GM23338 (cell line): ENCODE measurements around the gene RAB43. TPM values are rescaled to one million over a fixed set of nuclear protein-coding genes. Genes with fewer than 3 reads are reported as not detected.
A peak's percentile ranks its signal among the peaks of the same experiment; 100 is the strongest.

ENCODE experiments used
- ATAC-seq: fragments of 200-7000 bp; cut with Tn5 transposase; 3 replicates; pipeline ENCODE4 v1.9.1; 2020
- DNase-seq: peaks from one replicate; pipeline ENCODE4 v3.0.0-alpha.2; 2015; ENCODE audit warnings: low spot score
- H2AFZ ChIP-seq: fragments of 200-600 bp; sonication (generic); 2 replicates; pipeline ENCODE4 v1.8.0; 2016; ENCODE audit warnings: antibody characterized with exemption, mild to moderate bottlenecking, moderate library complexity
- H3F3A ChIP-seq: fragments of 200-600 bp; sonication (generic); replicated peaks from 2 replicates; pipeline ENCODE4 v1.8.0; 2017; ENCODE audit warnings: antibody characterized with exemption, mixed run types, low read depth
- H3K27ac ChIP-seq: fragments of 200-600 bp; sonication (generic); 2 replicates; pipeline ENCODE4 v1.6.1; 2016; ENCODE audit warnings: low read depth
- H3K27me3 ChIP-seq: fragments of 200-600 bp; sonication (generic); 2 replicates; pipeline ENCODE4 v1.8.0; 2016; ENCODE audit warnings: mild to moderate bottlenecking, mixed run types, moderate library complexity; ENCODE audit not compliant: insufficient read depth
- H3K36me3 ChIP-seq: fragments of 200-600 bp; sonication (generic); 2 replicates; pipeline ENCODE4 v1.8.0; 2016; ENCODE audit warnings: mild to moderate bottlenecking; ENCODE audit not compliant: insufficient read depth
- H3K4me1 ChIP-seq: fragments of 200-600 bp; sonication (generic); 2 replicates; pipeline ENCODE4 v1.8.0; 2016; ENCODE audit warnings: mild to moderate bottlenecking, moderate library complexity; ENCODE audit not compliant: insufficient read depth
- H3K4me2 ChIP-seq: fragments of 200-600 bp; sonication (generic); 2 replicates; pipeline ENCODE4 v1.7.1; 2017; ENCODE audit warnings: mixed run types
- H3K4me3 ChIP-seq: fragments of 200-600 bp; sonication (generic); 2 replicates; pipeline ENCODE4 v1.6.1; 2016; ENCODE audit warnings: mixed run types
- H3K79me2 ChIP-seq: fragments of 200-600 bp; sonication (generic); replicated peaks from 2 replicates; pipeline ENCODE4 v1.8.0; 2017; ENCODE audit warnings: mild to moderate bottlenecking; ENCODE audit not compliant: insufficient read depth
- H3K9me2 ChIP-seq: fragments of 200-600 bp; sonication (generic); 2 replicates; pipeline ENCODE4 v1.8.0; 2017; ENCODE audit not compliant: insufficient read depth
- H4K20me1 ChIP-seq: fragments of 200-600 bp; sonication (generic); replicated peaks from 2 replicates; pipeline ENCODE4 v1.8.0; 2017; ENCODE audit warnings: mild to moderate bottlenecking; ENCODE audit not compliant: insufficient read depth
- H3K27ac Mint-ChIP-seq: 2 replicates; pipeline ENCODE4 v1.8.0; 2020; ENCODE audit warnings: inconsistent platforms, mild to moderate bottlenecking, moderate library complexity, mixed read lengths
- H3K27me3 Mint-ChIP-seq: 3 replicates; pipeline ENCODE4 v1.8.0; 2022; ENCODE audit warnings: low read depth, mild to moderate bottlenecking, moderate library complexity, mixed read lengths, inconsistent platforms; ENCODE audit not compliant: insufficient read depth, poor library complexity
- H3K36me3 Mint-ChIP-seq: 3 replicates; pipeline ENCODE4 v1.8.0; 2021; ENCODE audit warnings: low read depth, mild to moderate bottlenecking, inconsistent platforms, moderate library complexity, mixed read lengths
- H3K4me1 Mint-ChIP-seq: 3 replicates; pipeline ENCODE4 v1.8.0; 2020; ENCODE audit warnings: mild to moderate bottlenecking, inconsistent platforms, mixed read lengths
- H3K4me3 Mint-ChIP-seq: 3 replicates; pipeline ENCODE4 v1.8.0; 2021; ENCODE audit warnings: moderate library complexity, mild to moderate bottlenecking, inconsistent platforms, mixed read lengths
- H3K9me3 Mint-ChIP-seq: 3 replicates; pipeline ENCODE4 v1.8.0; 2020; ENCODE audit warnings: moderate library complexity, mild to moderate bottlenecking, inconsistent platforms, mixed read lengths
- CREB1 ChIP-seq: fragments of 250-450 bp; sonication (Bioruptor Pico); IDR thresholded peaks from 2 replicates; pipeline ENCODE4 v1.5.0; 2020; ENCODE audit warnings: low read depth, mild to moderate bottlenecking, moderate library complexity
- EZH2 ChIP-seq: fragments of 200-600 bp; sonication (generic); IDR thresholded peaks from one replicate; pipeline ENCODE4 v1.8.0; 2017; ENCODE audit warnings: antibody characterized with exemption, mild to moderate bottlenecking, low read depth; ENCODE audit not compliant: unreplicated experiment
- EZH2phosphoT487 ChIP-seq: fragments of 200-600 bp; sonication (generic); IDR thresholded peaks from one replicate; pipeline ENCODE4 v1.8.1; 2018; ENCODE audit warnings: antibody characterized with exemption; ENCODE audit not compliant: unreplicated experiment
- NANOG ChIP-seq: IDR thresholded peaks from 2 replicates; pipeline ENCODE4 v1.6.1; 2016; ENCODE audit warnings: antibody characterized with exemption, borderline replicate concordance
- POLR2AphosphoS5 ChIP-seq: IDR thresholded peaks from 2 replicates; pipeline ENCODE4 v1.6.1; 2016; ENCODE audit warnings: antibody characterized with exemption, low read depth
- ZNF114 ChIP-seq: fragments of 250-450 bp; sonication (Bioruptor Pico); IDR thresholded peaks from 2 replicates; pipeline ENCODE4 v1.5.0; 2020; ENCODE audit warnings: mild to moderate bottlenecking, moderate library complexity
- ZNF331 ChIP-seq: fragments of 250-450 bp; sonication (Bioruptor Pico); IDR thresholded peaks from 2 replicates; pipeline ENCODE4 v1.5.0; 2020; ENCODE audit warnings: low read depth, mild to moderate bottlenecking, moderate library complexity
- polyA plus RNA-seq: library from polyadenylated mRNA; unstranded; fragments of >200 nt; fragmentation: Nextera tagmentation; extraction: Ambion mirVana; gene quantifications from 2 replicates; pipeline ENCODE4 v1.2.1, GENCODE V29; 2016
- total RNA-seq: library from RNA; depleted of rRNA; stranded (reverse); fragments of >200 nt; shearing (Covaris generic); gene quantifications from 2 replicates; pipeline ENCODE4 v1.2.3, GENCODE V29; 2014
- TF ChIP-seq, protein P1 (sequence below): IDR thresholded peaks from 2 replicates; pipeline ENCODE4 v1.6.1; 2016; ENCODE audit warnings: antibody characterized with exemption
- TF ChIP-seq, protein P2 (sequence below): IDR thresholded peaks from one replicate; pipeline ENCODE4 v1.6.1; 2018; ENCODE audit warnings: antibody characterized with exemption; ENCODE audit not compliant: unreplicated experiment
- TF ChIP-seq, protein P3 (sequence below), 2 experiments: fragments of 200-600 bp in 1 of 2; sonication (generic) in 1 of 2; conservative IDR thresholded peaks; 2 replicates each; pipeline versions ENCODE4 v1.5.1 to v1.6.1; 2016 to 2017; ENCODE audit warnings: antibody characterized with exemption in 2 of 2, low read depth in 2 of 2, mild to moderate bottlenecking in 2 of 2, moderate library complexity in 1 of 2

Gene RAB43
- total and polyA plus RNA-seq, 2 experiments from 2014 or later = 5.7 to 37.0 TPM

DNA sequence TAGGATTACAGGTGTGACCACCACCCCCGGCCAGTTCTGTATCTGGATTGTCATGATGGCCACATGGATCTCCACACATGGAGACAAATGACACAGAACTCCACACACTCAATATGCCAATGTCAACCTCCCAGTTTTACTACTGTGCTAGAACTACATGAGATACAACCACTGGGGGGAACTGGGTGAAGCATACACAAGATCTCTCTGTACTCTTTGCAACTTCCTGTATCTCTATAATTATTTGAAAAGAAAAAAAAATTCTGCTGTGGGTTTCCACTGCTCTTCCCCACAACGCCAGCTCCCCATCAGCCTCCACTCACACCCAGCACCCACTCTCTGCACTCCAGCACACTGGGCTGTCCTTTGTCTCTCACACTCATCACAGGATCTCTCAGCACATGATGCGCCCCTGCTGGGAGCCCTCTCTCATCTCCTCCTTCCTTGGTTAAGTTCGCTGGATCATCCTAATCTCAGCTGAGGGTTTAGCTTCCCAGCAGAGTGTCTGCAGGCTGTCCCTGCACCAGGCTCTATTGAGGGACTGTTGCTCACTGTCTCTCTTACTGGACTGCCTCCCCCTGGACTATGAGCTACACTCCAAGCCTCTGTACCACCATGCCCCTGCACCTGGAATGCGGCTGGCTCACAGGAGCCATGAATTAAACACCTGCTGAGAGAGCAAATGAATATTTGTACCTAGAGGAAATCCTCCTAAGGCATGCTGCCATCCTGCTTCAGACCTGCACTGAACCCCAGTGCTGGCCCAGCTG lies 10.7 kb upstream of the RAB43 start:
- no peaks in the 10 kb centered on the region for H3K9me2 ChIP-seq
- Mint-ChIP-seq H3K4me1 (peaks cover 7% of the 10 kb centered on the region), H3K36me3 (peaks cover 39% of the 10 kb centered on the region), H3K4me3 (no peak overlapping the region), H3K27me3 (peaks cover 6% of the 10 kb centered on the region), H3K27ac (peak overlapping the region; percentile 56), H3K9me3 (no peaks in the 10 kb centered on the region)
- H3K79me2 ChIP-seq = no peaks in the 10 kb centered on the region
- no peak overlapping the region for H2AFZ ChIP-seq
- H3F3A ChIP-seq = no peaks in the 10 kb centered on the region
- ATAC-seq (no peak), DNase-seq (no peak)
- no peak for TF ChIP-seq NANOG
- TF ChIP-seq, protein P1, sequence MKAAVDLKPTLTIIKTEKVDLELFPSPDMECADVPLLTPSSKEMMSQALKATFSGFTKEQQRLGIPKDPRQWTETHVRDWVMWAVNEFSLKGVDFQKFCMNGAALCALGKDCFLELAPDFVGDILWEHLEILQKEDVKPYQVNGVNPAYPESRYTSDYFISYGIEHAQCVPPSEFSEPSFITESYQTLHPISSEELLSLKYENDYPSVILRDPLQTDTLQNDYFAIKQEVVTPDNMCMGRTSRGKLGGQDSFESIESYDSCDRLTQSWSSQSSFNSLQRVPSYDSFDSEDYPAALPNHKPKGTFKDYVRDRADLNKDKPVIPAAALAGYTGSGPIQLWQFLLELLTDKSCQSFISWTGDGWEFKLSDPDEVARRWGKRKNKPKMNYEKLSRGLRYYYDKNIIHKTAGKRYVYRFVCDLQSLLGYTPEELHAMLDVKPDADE = no peak
- TF ChIP-seq, protein P2, sequence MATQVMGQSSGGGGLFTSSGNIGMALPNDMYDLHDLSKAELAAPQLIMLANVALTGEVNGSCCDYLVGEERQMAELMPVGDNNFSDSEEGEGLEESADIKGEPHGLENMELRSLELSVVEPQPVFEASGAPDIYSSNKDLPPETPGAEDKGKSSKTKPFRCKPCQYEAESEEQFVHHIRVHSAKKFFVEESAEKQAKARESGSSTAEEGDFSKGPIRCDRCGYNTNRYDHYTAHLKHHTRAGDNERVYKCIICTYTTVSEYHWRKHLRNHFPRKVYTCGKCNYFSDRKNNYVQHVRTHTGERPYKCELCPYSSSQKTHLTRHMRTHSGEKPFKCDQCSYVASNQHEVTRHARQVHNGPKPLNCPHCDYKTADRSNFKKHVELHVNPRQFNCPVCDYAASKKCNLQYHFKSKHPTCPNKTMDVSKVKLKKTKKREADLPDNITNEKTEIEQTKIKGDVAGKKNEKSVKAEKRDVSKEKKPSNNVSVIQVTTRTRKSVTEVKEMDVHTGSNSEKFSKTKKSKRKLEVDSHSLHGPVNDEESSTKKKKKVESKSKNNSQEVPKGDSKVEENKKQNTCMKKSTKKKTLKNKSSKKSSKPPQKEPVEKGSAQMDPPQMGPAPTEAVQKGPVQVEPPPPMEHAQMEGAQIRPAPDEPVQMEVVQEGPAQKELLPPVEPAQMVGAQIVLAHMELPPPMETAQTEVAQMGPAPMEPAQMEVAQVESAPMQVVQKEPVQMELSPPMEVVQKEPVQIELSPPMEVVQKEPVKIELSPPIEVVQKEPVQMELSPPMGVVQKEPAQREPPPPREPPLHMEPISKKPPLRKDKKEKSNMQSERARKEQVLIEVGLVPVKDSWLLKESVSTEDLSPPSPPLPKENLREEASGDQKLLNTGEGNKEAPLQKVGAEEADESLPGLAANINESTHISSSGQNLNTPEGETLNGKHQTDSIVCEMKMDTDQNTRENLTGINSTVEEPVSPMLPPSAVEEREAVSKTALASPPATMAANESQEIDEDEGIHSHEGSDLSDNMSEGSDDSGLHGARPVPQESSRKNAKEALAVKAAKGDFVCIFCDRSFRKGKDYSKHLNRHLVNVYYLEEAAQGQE = no peak
- TF ChIP-seq ZNF114 = no peak
- no peak for TF ChIP-seq CREB1 (CRISPR knock-in tag)
- no peak for TF ChIP-seq POLR2AphosphoS5
- no peak for TF ChIP-seq EZH2phosphoT487
- TF ChIP-seq, protein P3, sequence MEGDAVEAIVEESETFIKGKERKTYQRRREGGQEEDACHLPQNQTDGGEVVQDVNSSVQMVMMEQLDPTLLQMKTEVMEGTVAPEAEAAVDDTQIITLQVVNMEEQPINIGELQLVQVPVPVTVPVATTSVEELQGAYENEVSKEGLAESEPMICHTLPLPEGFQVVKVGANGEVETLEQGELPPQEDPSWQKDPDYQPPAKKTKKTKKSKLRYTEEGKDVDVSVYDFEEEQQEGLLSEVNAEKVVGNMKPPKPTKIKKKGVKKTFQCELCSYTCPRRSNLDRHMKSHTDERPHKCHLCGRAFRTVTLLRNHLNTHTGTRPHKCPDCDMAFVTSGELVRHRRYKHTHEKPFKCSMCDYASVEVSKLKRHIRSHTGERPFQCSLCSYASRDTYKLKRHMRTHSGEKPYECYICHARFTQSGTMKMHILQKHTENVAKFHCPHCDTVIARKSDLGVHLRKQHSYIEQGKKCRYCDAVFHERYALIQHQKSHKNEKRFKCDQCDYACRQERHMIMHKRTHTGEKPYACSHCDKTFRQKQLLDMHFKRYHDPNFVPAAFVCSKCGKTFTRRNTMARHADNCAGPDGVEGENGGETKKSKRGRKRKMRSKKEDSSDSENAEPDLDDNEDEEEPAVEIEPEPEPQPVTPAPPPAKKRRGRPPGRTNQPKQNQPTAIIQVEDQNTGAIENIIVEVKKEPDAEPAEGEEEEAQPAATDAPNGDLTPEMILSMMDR (conservative IDR thresholded peaks at IDR 0.05; ENCODE audit: low read depth in 2 of 2) = no peak
- TF ChIP-seq ZNF331 (CRISPR knock-in tag) = no peak
- no peak for TF ChIP-seq EZH2
- no peak overlapping the region for H3K27ac ChIP-seq
- no peak overlapping the region for H3K4me3 ChIP-seq
- 0 out of 2 replicates have a peak, but pooled peaks cover 9% of the 10 kb centered on the region for H3K36me3 ChIP-seq
- no peaks in the 10 kb centered on the region for H3K4me1 ChIP-seq
- H3K4me2 ChIP-seq = no peak overlapping the region
- H3K27me3 ChIP-seq = no peaks in the 10 kb centered on the region
- H4K20me1 ChIP-seq = no peaks in the 10 kb centered on the region
